PC-9 (cell line): ENCODE results near the gene ITPR3. TPM values are rescaled to one million over a fixed set of nuclear protein-coding genes. Genes with fewer than 3 reads are reported as not detected.

Experiments
- BruUV-seq: library from RNA; stranded (reverse); fragments of 400-500 nt; replicated peaks from 2 replicates; lab custom pipeline; 2021; lab: Mats Ljungman, UMichigan
- CTCF ChIA-PET: fragments of 300-600 bp; sonication (Branson Sonifier 250); formaldehyde crosslinking; loops from one replicate; lab custom pipeline; 2022; ENCODE audit warnings: antibody characterized with exemption; lab: Charles Lee
- POLR2A ChIA-PET: fragments of 300-600 bp; sonication (Branson Sonifier 250); formaldehyde crosslinking; loops from one replicate; lab custom pipeline; 2022; ENCODE audit warnings: antibody characterized with exemption; ENCODE audit not compliant: unreplicated experiment; lab: Charles Lee
- DNase-seq, 2 experiments: peaks; one replicate each; pipeline versions ENCODE4 v3.0.0 to v3.0.0-alpha.2; 2015 to 2022; ENCODE audit warnings: mixed read lengths in 1 of 2
- H2AFZ ChIP-seq: fragments of 200-600 bp; sonication (generic); 2 replicates; pipeline ENCODE4 v1.8.1; 2017; ENCODE audit warnings: antibody characterized with exemption
- H3F3A ChIP-seq: fragments of 200-600 bp; sonication (generic); 2 replicates; pipeline ENCODE4 v1.8.1; 2017; ENCODE audit warnings: antibody characterized with exemption, mild to moderate bottlenecking, low read depth; ENCODE audit not compliant: insufficient read depth
- H3K27ac ChIP-seq: fragments of 200-600 bp; sonication (generic); 2 replicates; pipeline ENCODE4 v1.6.1; 2016; ENCODE audit warnings: mixed run types
- H3K27me3 ChIP-seq: fragments of 200-600 bp; sonication (generic); 2 replicates; pipeline ENCODE4 v1.6.1; 2016; ENCODE audit warnings: low read depth, mixed run types; ENCODE audit not compliant: insufficient read depth
- H3K36me3 ChIP-seq: fragments of 200-600 bp; sonication (generic); 2 replicates; pipeline ENCODE4 v1.6.1; 2016; ENCODE audit warnings: low read depth, mixed run types
- H3K4me1 ChIP-seq: fragments of 200-600 bp; sonication (generic); replicated peaks from 2 replicates; pipeline ENCODE4 v1.6.1; 2016; ENCODE audit warnings: mixed run types; ENCODE audit not compliant: insufficient read depth
- H3K4me2 ChIP-seq: fragments of 200-600 bp; sonication (generic); 2 replicates; pipeline ENCODE4 v1.6.1; 2017; ENCODE audit warnings: mixed run types
- H3K4me3 ChIP-seq: fragments of 200-600 bp; sonication (generic); 2 replicates; pipeline ENCODE4 v1.6.1; 2016; ENCODE audit warnings: mixed run types
- H3K79me2 ChIP-seq: fragments of 200-600 bp; sonication (generic); 2 replicates; pipeline ENCODE4 v1.6.1; 2017; ENCODE audit warnings: low read depth, mixed run types
- H3K9me2 ChIP-seq: fragments of 200-600 bp; sonication (generic); 2 replicates; pipeline ENCODE4 v1.8.1; 2017; ENCODE audit warnings: mild to moderate bottlenecking; ENCODE audit not compliant: insufficient read depth
- H3K9me3 ChIP-seq: fragments of 200-600 bp; sonication (generic); 2 replicates; pipeline ENCODE4 v1.8.1; 2016; ENCODE audit warnings: low read depth; ENCODE audit not compliant: insufficient read depth
- H4K20me1 ChIP-seq: fragments of 200-600 bp; sonication (generic); 2 replicates; pipeline ENCODE4 v1.8.1; 2017; ENCODE audit not compliant: insufficient read depth
- CTCF ChIP-seq: fragments of 200-600 bp; sonication (generic); conservative IDR thresholded peaks from 2 replicates; pipeline ENCODE4 v1.6.1; 2017; ENCODE audit warnings: mixed run types, antibody characterized with exemption, mild to moderate bottlenecking, moderate library complexity
- EZH2 ChIP-seq: fragments of 200-600 bp; sonication (generic); IDR thresholded peaks from 2 replicates; pipeline ENCODE4 v1.8.0; 2017; ENCODE audit warnings: antibody characterized with exemption, low read depth
- intact Hi-C: fragments of 100-400 bp; cut with micrococcal nuclease; formaldehyde crosslinking; loops from one replicate; pipeline ENCODE4 v1.10.0; 2022; ENCODE audit not compliant: unreplicated experiment
- total RNA-seq: library from RNA; stranded (reverse); gene quantifications from 2 replicates; pipeline ENCODE4 v1.2.3, GENCODE V29; 2021

Gene ITPR3
- total RNA-seq, 1 experiment from 2014 or later: 86.9 TPM

GRCh38 chr6:33705268-33705885 lies 84.3 kb downstream of the ITPR3 start:
- Histone ChIP-seq H3K4me2 (no peak overlapping the region), H3K9me3 (no peaks in the 10 kb centered on the region), H3K36me3 (peaks cover 29% of the 10 kb centered on the region; the same call in 1 of the 2 replicates), H3K27ac (no peak overlapping the region), H3K4me3 (no peak overlapping the region), H4K20me1 (peaks cover 5% of the 10 kb centered on the region; the same call in 1 of the 2 replicates), H3K4me1 (peaks cover 4% of the 10 kb centered on the region), H3K27me3 (no peaks in the 10 kb centered on the region), H3K9me2 (no peaks in the 10 kb centered on the region), H3K79me2 (peaks cover 20% of the 10 kb centered on the region), H2AFZ (no peak overlapping the region), H3F3A (peaks cover 34% of the 10 kb centered on the region)
- no peak for DNase-seq
- ChIA-PET POLR2A (interaction anchor here (0.6 kb wide), 2 partner anchors 11 to 235 kb away, joined by 3 to 18 read pairs; no protein-coding TSS in a partner anchor), CTCF (interaction anchor here (0.7 kb wide), 1 partner anchor 83 kb away, joined by 4 read pairs; no protein-coding TSS in a partner anchor)
- TF ChIP-seq EZH2 (no peak), CTCF (no peak)
- no TSS peak for BruUV-seq
- intact Hi-C loops: loop anchor here (10.0 kb wide), 1 partner anchor 861 kb away; the partner anchor contains the start of gene PSMB8

GRCh38 chr6:33705955-33706725 lies 85.0 kb downstream of the ITPR3 start:
- CTCF ChIA-PET: no interaction called here

More at GRCh38 chr6:33705955-33706725, 85.0 kb downstream of the ITPR3 start:
- Histone ChIP-seq H3K9me3 (no peaks in the 10 kb centered on the region), H2AFZ (no peak overlapping the region), H3K4me2 (no peak overlapping the region), H3K9me2 (no peaks in the 10 kb centered on the region), H3K4me3 (no peak overlapping the region), H4K20me1 (peaks cover 5% of the 10 kb centered on the region; the same call in 1 of the 2 replicates), H3K4me1 (peaks cover 10% of the 10 kb centered on the region), H3K27me3 (no peaks in the 10 kb centered on the region), H3K36me3 (peaks cover 29% of the 10 kb centered on the region; the same call in 1 of the 2 replicates), H3K79me2 (peaks cover 28% of the 10 kb centered on the region), H3F3A (peaks cover 28% of the 10 kb centered on the region; the same call in 1 of the 2 replicates), H3K27ac (no peak overlapping the region)
- no TSS peak for BruUV-seq
- POLR2A ChIA-PET: no interaction called here
- DNase-seq: no peak
- no peak for TF ChIP-seq CTCF
- no peak for TF ChIP-seq EZH2
- intact Hi-C loops: loop anchor here (10.0 kb wide), 1 partner anchor 861 kb away; the partner anchor contains the start of gene PSMB8
